GM15510 (cell line): Measurements from ENCODE around the gene SCN9A.

Experiments
- POLR2A ChIP-seq: IDR thresholded peaks from 3 replicates; pipeline ENCODE4 v1.6.1; 2011; ENCODE audit warnings: borderline replicate concordance; ENCODE audit not compliant: insufficient read length; ENCODE audit errors: extremely low read depth

The SCN9A gene

GRCh38 chr2:166240387-166241313, 135.1 kb downstream of the SCN9A start:
- no peak for TF ChIP-seq POLR2A

DNA sequence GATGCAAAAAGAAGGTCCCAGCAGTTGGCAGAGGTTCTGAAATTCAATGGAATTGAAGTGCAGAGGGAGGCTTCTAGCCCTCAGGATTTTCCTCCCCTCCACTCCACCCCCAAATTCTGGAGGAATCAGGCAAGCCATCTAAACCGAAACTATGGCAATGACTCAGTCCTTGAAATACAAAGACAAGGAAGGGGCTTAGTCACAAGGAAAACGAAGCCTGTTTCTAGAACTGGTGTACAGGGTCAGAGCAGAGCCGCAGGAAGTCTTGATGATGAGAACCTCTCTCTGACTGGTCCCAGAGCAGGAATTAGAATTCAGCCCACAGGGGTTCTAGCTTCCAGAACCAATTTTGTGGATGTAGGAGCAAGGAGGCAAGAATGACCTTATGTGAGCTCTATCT, 136.2 kb downstream of the SCN9A start:
- TF ChIP-seq POLR2A, result no peak

GRCh38 chr2:166238176-166238575, 137.6 kb downstream of the SCN9A start:
- TF ChIP-seq POLR2A, result no peak

- no peak for TF ChIP-seq POLR2A
Measured at GRCh38 chr2:166234112-166234846, 141.5 kb downstream of the SCN9A start.

- TF ChIP-seq POLR2A, result no peak
Measured at GRCh38 chr2:166233244-166233643, 142.5 kb downstream of the SCN9A start.

DNA sequence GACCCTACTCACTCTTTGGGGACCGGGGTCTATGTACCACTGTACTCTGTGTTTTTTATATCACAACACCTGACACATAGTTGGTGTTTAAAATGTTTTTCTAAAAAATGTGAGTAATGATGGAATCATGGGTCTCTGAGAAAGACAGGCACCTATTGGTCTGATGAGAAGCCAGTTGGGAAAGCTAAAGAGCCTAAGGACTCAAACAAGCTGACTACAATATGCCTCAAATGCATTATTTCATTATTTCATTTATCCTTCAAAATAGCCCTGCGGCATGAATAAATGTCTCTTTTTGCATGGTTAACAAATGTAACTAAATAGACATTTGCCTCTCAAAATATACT, 145.0 kb downstream of the SCN9A start:
- no peak for TF ChIP-seq POLR2A

DNA sequence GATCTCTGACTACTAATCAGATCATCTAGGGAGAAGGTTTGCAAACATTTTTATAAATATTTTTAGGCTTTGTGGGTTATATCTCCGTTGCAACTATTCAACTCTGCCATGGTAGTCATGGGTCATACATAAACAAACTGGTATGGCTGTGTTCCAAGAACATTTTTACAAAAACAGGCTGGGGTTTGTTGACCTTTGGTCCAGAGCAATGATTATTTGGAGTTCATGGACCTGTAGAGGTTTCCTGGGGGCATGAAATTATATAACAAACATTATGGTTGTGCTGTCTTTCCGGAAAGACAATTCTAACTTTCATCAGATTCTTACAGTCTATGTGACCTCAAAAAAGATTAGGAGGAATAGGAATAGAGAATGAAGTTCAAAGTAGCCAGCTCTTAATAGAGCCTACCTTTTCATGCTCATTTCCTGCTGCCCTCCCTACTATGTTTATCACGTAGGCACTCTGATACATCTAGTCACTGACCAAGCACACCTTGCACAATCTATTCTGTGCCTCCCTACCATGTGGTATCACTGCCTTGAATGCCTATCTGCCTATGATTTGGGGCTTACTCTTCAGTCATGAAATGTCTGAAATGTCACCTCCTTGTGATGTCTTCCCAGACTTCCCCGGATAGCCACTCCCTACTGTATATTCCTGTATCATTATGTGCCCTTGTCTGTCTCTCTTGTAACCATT, 145.6 kb downstream of the SCN9A start:
- TF ChIP-seq POLR2A, result no peak

- TF ChIP-seq POLR2A, result no peak
Measured at GRCh38 chr2:166229678-166230023, 146.1 kb downstream of the SCN9A start.

GRCh38 chr2:166224197-166224596, 151.5 kb downstream of the SCN9A start:
- TF ChIP-seq POLR2A, result no peak

DNA sequence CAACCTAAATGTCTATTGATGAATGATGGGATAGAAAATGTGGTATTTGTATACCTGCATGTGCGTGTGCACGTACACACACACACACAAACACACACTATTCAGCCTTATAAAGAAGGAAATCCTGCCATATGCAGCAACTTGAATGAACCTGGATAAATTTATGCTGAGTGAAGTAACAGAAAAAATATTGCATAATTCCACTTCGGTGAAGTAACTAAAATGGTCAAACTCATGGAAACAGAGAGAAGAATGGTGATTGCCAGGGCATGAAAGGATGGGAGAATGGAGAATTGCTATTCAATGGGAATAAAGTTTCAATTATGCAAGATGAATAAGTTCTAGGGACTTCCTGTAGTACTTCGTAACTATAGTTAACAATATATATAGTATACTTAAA, 152.4 kb downstream of the SCN9A start:
- no peak for TF ChIP-seq POLR2A

GRCh38 chr2:166211079-166211478, 164.7 kb downstream of the SCN9A start:
- TF ChIP-seq POLR2A, result no peak

DNA sequence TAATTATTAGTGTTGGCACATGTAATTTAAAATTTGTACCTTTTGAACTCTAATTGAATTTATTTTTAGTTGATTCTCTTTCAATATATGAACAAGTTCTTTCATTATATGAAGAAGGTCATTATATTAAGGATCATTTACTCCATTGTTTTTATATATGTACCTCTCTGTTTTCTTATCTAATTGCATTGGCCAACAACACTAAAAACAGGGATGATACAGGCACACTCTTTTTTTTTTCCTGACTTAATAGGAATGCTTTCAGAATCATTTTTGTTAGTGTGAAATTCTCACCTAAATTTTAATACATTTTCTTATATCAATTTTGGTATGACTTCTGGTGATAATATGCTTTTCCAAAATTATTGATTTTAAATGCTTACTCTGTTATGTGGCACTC, 173.0 kb downstream of the SCN9A start:
- TF ChIP-seq POLR2A, result no peak

- TF ChIP-seq POLR2A, result no peak
Measured at GRCh38 chr2:166197446-166197845, 178.3 kb downstream of the SCN9A start.

DNA sequence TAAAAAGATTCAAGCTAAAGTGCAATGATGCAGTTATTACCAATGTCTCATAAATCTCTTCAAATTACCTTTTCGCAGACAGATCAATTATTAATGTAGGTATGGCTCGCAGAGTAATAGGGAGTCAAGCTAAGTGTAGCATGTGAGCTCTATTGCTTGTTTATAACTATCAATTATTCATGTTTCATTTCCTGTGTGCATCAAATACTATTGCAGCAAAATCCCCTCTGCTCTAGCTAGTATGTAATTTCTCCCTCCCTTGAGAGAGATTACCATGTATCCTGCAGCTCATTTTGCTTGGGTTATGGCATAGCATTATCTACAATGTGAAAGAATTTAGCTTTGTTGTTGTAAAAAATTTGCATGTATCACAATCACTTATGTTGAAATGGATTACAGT, 182.3 kb downstream of the SCN9A start:
- no peak for TF ChIP-seq POLR2A

DNA sequence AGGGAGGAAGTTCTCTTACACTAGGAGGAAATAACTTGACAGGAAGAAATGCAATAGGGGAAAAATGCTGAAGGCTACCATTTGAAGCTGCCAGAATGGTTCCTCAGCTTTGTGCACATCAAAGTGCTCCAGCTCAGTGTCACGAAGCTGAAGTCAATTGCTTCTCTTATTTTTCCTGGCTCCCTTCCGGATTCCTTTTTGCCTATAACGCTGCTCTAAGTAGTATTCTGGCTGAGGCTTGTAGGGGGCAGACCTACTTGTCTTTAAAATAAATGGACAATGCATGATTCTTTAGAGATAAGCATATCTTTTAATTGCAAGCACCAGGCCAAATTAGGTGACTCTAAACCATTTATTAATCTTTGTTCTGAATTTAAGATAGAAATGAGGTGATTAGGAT, 187.7 kb downstream of the SCN9A start:
- no peak for TF ChIP-seq POLR2A
